WTC11 (cell line): ENCODE measurements around the gene TC2N. TPM values are rescaled to one million over a fixed set of nuclear protein-coding genes. Genes with fewer than 3 reads are reported as not detected.

ENCODE experiments used
- ATAC-seq: fragments of 200-7000 bp; cut with Tn5 transposase; 2 replicates; pipeline ENCODE4 v1.10.0; 2021; ENCODE audit warnings: mild to moderate bottlenecking, moderate library complexity
- CTCF ChIA-PET: fragments of 300-600 bp; sonication (Branson Sonifier 250); formaldehyde crosslinking; loops from one replicate; lab custom pipeline; 2021; ENCODE audit warnings: antibody characterized with exemption; lab: Charles Lee
- POLR2A ChIA-PET: fragments of 350-600 bp; sonication (Branson Sonifier 250); formaldehyde crosslinking; loops from one replicate; lab custom pipeline; 2021; ENCODE audit warnings: antibody characterized with exemption; lab: Charles Lee
- DNase-seq: peaks from one replicate; pipeline ENCODE4 v3.0.0; 2021; ENCODE audit warnings: low spot score
- H3K27ac Mint-ChIP-seq: 2 replicates; pipeline ENCODE4 v1.8.0; 2021; ENCODE audit warnings: mixed read lengths
- H3K27me3 Mint-ChIP-seq: 2 replicates; pipeline ENCODE4 v1.8.0; 2021; ENCODE audit warnings: low read depth, mild to moderate bottlenecking, moderate library complexity, mixed read lengths
- H3K36me3 Mint-ChIP-seq: 2 replicates; pipeline ENCODE4 v1.8.0; 2021; ENCODE audit warnings: mixed read lengths
- H3K4me1 Mint-ChIP-seq: 2 replicates; pipeline ENCODE4 v1.8.0; 2022; ENCODE audit warnings: mixed read lengths
- H3K4me3 Mint-ChIP-seq: 2 replicates; pipeline ENCODE4 v1.8.0; 2021; ENCODE audit warnings: mild to moderate bottlenecking, moderate library complexity, mixed read lengths
- H3K9me3 Mint-ChIP-seq: 2 replicates; pipeline ENCODE4 v1.8.0; 2021; ENCODE audit warnings: mixed read lengths
- ATF1 ChIP-seq: sonication (generic); formaldehyde crosslinking; IDR thresholded peaks from 2 replicates; pipeline ENCODE4 v1.8.1; 2023; ENCODE audit warnings: mild to moderate bottlenecking, moderate library complexity, missing genetic modification reagents
- ELF4 ChIP-seq: sonication (generic); formaldehyde crosslinking; IDR thresholded peaks from 2 replicates; pipeline ENCODE4 v1.8.1; 2022; ENCODE audit warnings: low read depth, mild to moderate bottlenecking, moderate library complexity, missing genetic modification reagents
- FOXP1 ChIP-seq: sonication (generic); formaldehyde crosslinking; IDR thresholded peaks from 2 replicates; pipeline ENCODE4 v1.8.0; 2022; ENCODE audit warnings: missing genetic modification reagents, mild to moderate bottlenecking, moderate library complexity, borderline replicate concordance
- JAZF1 ChIP-seq: fragments of 250-450 bp; sonication (Bioruptor Pico); IDR thresholded peaks from 2 replicates; pipeline ENCODE4 v1.9.0; 2021; ENCODE audit warnings: moderate library complexity, mild to moderate bottlenecking, inconsistent platforms
- MXD4 ChIP-seq: fragments of 250-450 bp; sonication (Bioruptor Pico); IDR thresholded peaks from 2 replicates; pipeline ENCODE4 v1.8.0; 2021; ENCODE audit warnings: mild to moderate bottlenecking, moderate library complexity, borderline replicate concordance
- MYBL2 ChIP-seq: sonication (generic); formaldehyde crosslinking; IDR thresholded peaks from 2 replicates; pipeline ENCODE4 v1.8.1; 2023; ENCODE audit warnings: mild to moderate bottlenecking, moderate library complexity, missing genetic modification reagents
- OVOL2 ChIP-seq: fragments of 250-450 bp; sonication (Bioruptor Pico); IDR thresholded peaks from 2 replicates; pipeline ENCODE4 v1.9.0; 2021; ENCODE audit warnings: mild to moderate bottlenecking, borderline replicate concordance
- RORB ChIP-seq: fragments of 250-450 bp; sonication (Bioruptor Pico); IDR thresholded peaks from 2 replicates; pipeline ENCODE4 v1.9.0; 2021; ENCODE audit warnings: mild to moderate bottlenecking
- SOX15 ChIP-seq: fragments of 250-450 bp; sonication (Bioruptor Pico); IDR thresholded peaks from 2 replicates; pipeline ENCODE4 v1.9.0; 2021; ENCODE audit warnings: mild to moderate bottlenecking
- ZBTB21 ChIP-seq: sonication (generic); formaldehyde crosslinking; IDR thresholded peaks from 2 replicates; pipeline ENCODE4 v1.8.1; 2023; ENCODE audit warnings: mild to moderate bottlenecking, missing genetic modification reagents, borderline replicate concordance
- ZNF138 ChIP-seq: sonication (generic); formaldehyde crosslinking; conservative IDR thresholded peaks from 2 replicates; pipeline ENCODE4 v1.8.1; 2022; ENCODE audit warnings: mild to moderate bottlenecking, moderate library complexity, missing genetic modification reagents
- total RNA-seq: library from RNA; stranded (reverse); gene quantifications from 3 replicates; pipeline ENCODE4 v1.2.3, GENCODE V29; 2021
- TF ChIP-seq, protein P1 (sequence below): sonication (generic); formaldehyde crosslinking; IDR thresholded peaks from 2 replicates; pipeline ENCODE4 v1.8.0; 2022; ENCODE audit warnings: mild to moderate bottlenecking, missing genetic modification reagents
- TF ChIP-seq, protein P2 (sequence below): sonication (generic); formaldehyde crosslinking; IDR thresholded peaks from 2 replicates; pipeline ENCODE4 v1.8.1; 2023; ENCODE audit warnings: mild to moderate bottlenecking, missing genetic modification reagents
- TF ChIP-seq, protein P3 (sequence below): fragments of 200-600 bp; IDR thresholded peaks from 2 replicates; pipeline ENCODE4 v1.8.0; 2022; ENCODE audit warnings: antibody characterized with exemption
- TF ChIP-seq, protein P4 (sequence below): sonication (generic); formaldehyde crosslinking; conservative IDR thresholded peaks from 2 replicates; pipeline ENCODE4 v1.8.1; 2023; ENCODE audit warnings: mild to moderate bottlenecking, low read depth, missing genetic modification reagents, moderate library complexity
- TF ChIP-seq, protein P5 (sequence below): fragments of 250-450 bp; sonication (Bioruptor Pico); IDR thresholded peaks from 2 replicates; pipeline ENCODE4 v1.9.0; 2021; ENCODE audit warnings: mild to moderate bottlenecking
- TF ChIP-seq, protein P6 (sequence below): sonication (generic); formaldehyde crosslinking; IDR thresholded peaks from 2 replicates; pipeline ENCODE4 v1.8.1; 2023; ENCODE audit warnings: mild to moderate bottlenecking, missing genetic modification reagents, moderate library complexity
- TF ChIP-seq, protein P7 (sequence below): sonication (generic); formaldehyde crosslinking; IDR thresholded peaks from 2 replicates; pipeline ENCODE4 v1.8.0; 2022; ENCODE audit warnings: mild to moderate bottlenecking, missing genetic modification reagents

Gene TC2N
- total RNA-seq, 1 experiment from 2014 or later: 33.0 TPM

DNA sequence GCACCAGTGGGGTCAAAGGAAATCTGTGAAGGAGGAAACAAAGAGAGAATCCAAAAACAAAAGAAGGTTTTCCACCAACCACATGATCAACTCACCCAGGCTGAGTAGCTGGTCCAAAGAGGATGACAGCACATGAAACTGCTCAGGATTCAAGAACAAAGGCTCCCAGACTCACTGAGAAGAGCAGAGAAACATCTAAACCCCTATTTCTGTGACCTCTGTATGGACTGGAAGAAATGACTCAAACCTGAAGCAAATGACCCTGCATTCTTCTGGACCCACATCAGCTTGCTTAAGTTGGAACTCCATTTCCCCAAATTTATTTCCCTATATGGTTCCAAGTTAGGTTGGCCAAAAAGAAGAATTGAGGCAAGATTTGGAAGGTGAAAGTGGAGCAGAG, 26.3 kb downstream of the TC2N start:
- POLR2A ChIA-PET: no interaction called here
- no peak for DNase-seq
- Mint-ChIP-seq H3K36me3 (no peaks in the 10 kb centered on the region), H3K4me3 (no peak overlapping the region), H3K9me3 (no peaks in the 10 kb centered on the region), H3K27me3 (peaks cover 4% of the 10 kb centered on the region; the same call in 1 of the 2 replicates), H3K27ac (no peak overlapping the region), H3K4me1 (0 out of 2 replicates have a peak, but pooled peaks cover 3% of the 10 kb centered on the region)
- ATAC-seq: no peak
- TF ChIP-seq ATF1 (CRISPR knock-in tag) (no peak), OVOL2 (CRISPR knock-in tag) (no peak), MYBL2 (no peak), ELF4 (no peak), JAZF1 (CRISPR knock-in tag) (no peak), ZNF138 (CRISPR knock-in tag) (no peak), ZBTB21 (CRISPR knock-in tag) (no peak), RORB (no peak), FOXP1 (CRISPR knock-in tag) (no peak)
- TF ChIP-seq, protein P1, sequence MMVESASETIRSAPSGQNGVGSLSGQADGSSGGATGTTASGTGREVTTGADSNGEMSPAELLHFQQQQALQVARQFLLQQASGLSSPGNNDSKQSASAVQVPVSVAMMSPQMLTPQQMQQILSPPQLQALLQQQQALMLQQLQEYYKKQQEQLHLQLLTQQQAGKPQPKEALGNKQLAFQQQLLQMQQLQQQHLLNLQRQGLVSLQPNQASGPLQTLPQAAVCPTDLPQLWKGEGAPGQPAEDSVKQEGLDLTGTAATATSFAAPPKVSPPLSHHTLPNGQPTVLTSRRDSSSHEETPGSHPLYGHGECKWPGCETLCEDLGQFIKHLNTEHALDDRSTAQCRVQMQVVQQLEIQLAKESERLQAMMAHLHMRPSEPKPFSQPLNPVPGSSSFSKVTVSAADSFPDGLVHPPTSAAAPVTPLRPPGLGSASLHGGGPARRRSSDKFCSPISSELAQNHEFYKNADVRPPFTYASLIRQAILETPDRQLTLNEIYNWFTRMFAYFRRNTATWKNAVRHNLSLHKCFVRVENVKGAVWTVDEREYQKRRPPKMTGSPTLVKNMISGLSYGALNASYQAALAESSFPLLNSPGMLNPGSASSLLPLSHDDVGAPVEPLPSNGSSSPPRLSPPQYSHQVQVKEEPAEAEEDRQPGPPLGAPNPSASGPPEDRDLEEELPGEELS (CRISPR knock-in tag): no peak
- TF ChIP-seq, protein P2, sequence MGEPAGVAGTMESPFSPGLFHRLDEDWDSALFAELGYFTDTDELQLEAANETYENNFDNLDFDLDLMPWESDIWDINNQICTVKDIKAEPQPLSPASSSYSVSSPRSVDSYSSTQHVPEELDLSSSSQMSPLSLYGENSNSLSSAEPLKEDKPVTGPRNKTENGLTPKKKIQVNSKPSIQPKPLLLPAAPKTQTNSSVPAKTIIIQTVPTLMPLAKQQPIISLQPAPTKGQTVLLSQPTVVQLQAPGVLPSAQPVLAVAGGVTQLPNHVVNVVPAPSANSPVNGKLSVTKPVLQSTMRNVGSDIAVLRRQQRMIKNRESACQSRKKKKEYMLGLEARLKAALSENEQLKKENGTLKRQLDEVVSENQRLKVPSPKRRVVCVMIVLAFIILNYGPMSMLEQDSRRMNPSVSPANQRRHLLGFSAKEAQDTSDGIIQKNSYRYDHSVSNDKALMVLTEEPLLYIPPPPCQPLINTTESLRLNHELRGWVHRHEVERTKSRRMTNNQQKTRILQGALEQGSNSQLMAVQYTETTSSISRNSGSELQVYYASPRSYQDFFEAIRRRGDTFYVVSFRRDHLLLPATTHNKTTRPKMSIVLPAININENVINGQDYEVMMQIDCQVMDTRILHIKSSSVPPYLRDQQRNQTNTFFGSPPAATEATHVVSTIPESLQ (CRISPR knock-in tag): no peak
- TF ChIP-seq, protein P3, sequence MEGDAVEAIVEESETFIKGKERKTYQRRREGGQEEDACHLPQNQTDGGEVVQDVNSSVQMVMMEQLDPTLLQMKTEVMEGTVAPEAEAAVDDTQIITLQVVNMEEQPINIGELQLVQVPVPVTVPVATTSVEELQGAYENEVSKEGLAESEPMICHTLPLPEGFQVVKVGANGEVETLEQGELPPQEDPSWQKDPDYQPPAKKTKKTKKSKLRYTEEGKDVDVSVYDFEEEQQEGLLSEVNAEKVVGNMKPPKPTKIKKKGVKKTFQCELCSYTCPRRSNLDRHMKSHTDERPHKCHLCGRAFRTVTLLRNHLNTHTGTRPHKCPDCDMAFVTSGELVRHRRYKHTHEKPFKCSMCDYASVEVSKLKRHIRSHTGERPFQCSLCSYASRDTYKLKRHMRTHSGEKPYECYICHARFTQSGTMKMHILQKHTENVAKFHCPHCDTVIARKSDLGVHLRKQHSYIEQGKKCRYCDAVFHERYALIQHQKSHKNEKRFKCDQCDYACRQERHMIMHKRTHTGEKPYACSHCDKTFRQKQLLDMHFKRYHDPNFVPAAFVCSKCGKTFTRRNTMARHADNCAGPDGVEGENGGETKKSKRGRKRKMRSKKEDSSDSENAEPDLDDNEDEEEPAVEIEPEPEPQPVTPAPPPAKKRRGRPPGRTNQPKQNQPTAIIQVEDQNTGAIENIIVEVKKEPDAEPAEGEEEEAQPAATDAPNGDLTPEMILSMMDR: no peak
- TF ChIP-seq, protein P4, sequence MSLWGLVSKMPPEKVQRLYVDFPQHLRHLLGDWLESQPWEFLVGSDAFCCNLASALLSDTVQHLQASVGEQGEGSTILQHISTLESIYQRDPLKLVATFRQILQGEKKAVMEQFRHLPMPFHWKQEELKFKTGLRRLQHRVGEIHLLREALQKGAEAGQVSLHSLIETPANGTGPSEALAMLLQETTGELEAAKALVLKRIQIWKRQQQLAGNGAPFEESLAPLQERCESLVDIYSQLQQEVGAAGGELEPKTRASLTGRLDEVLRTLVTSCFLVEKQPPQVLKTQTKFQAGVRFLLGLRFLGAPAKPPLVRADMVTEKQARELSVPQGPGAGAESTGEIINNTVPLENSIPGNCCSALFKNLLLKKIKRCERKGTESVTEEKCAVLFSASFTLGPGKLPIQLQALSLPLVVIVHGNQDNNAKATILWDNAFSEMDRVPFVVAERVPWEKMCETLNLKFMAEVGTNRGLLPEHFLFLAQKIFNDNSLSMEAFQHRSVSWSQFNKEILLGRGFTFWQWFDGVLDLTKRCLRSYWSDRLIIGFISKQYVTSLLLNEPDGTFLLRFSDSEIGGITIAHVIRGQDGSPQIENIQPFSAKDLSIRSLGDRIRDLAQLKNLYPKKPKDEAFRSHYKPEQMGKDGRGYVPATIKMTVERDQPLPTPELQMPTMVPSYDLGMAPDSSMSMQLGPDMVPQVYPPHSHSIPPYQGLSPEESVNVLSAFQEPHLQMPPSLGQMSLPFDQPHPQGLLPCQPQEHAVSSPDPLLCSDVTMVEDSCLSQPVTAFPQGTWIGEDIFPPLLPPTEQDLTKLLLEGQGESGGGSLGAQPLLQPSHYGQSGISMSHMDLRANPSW (CRISPR knock-in tag): no peak
- TF ChIP-seq, protein P5, sequence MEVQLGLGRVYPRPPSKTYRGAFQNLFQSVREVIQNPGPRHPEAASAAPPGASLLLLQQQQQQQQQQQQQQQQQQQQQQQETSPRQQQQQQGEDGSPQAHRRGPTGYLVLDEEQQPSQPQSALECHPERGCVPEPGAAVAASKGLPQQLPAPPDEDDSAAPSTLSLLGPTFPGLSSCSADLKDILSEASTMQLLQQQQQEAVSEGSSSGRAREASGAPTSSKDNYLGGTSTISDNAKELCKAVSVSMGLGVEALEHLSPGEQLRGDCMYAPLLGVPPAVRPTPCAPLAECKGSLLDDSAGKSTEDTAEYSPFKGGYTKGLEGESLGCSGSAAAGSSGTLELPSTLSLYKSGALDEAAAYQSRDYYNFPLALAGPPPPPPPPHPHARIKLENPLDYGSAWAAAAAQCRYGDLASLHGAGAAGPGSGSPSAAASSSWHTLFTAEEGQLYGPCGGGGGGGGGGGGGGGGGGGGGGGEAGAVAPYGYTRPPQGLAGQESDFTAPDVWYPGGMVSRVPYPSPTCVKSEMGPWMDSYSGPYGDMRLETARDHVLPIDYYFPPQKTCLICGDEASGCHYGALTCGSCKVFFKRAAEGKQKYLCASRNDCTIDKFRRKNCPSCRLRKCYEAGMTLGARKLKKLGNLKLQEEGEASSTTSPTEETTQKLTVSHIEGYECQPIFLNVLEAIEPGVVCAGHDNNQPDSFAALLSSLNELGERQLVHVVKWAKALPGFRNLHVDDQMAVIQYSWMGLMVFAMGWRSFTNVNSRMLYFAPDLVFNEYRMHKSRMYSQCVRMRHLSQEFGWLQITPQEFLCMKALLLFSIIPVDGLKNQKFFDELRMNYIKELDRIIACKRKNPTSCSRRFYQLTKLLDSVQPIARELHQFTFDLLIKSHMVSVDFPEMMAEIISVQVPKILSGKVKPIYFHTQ (CRISPR knock-in tag): no peak
- CTCF ChIA-PET: no interaction called here

DNA sequence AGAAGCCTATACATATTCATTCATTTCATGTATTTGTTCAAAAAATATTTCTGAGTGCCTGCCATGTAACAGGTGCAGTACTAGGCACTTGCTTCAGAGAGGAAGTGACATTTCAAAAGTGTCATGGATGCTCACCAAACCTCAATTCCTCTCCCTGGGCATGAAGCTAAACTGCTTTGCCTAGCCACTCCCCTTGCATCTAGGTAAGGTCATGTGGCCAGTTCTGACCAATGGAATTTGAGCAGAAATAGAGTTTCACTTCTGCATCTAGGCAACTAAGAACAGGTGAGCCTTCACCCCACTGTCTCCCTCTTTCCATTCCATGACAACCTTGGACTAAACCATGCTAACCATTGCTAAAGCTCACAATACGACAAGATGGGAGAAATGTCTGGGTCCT, 27.6 kb downstream of the TC2N start:
- POLR2A ChIA-PET: no interaction called here
- H3K36me3 Mint-ChIP-seq: no peaks in the 10 kb centered on the region
- DNase-seq: no peak
- peaks cover 4% of the 10 kb centered on the region; the same call in 1 of the 2 replicates for H3K27me3 Mint-ChIP-seq
- TF ChIP-seq MXD4 (CRISPR knock-in tag) (no peak), SOX15 (CRISPR knock-in tag) (no peak)
- TF ChIP-seq, protein P6, sequence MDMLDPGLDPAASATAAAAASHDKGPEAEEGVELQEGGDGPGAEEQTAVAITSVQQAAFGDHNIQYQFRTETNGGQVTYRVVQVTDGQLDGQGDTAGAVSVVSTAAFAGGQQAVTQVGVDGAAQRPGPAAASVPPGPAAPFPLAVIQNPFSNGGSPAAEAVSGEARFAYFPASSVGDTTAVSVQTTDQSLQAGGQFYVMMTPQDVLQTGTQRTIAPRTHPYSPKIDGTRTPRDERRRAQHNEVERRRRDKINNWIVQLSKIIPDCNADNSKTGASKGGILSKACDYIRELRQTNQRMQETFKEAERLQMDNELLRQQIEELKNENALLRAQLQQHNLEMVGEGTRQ (CRISPR knock-in tag): peak; percentile 77
- TF ChIP-seq, protein P7, sequence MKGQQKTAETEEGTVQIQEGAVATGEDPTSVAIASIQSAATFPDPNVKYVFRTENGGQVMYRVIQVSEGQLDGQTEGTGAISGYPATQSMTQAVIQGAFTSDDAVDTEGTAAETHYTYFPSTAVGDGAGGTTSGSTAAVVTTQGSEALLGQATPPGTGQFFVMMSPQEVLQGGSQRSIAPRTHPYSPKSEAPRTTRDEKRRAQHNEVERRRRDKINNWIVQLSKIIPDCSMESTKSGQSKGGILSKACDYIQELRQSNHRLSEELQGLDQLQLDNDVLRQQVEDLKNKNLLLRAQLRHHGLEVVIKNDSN (CRISPR knock-in tag): peak; percentile 52; the same call in 1 of the 2 replicates
- H3K4me1 Mint-ChIP-seq: peaks cover 11% of the 10 kb centered on the region
- ATAC-seq: no peak
- H3K4me3 Mint-ChIP-seq: no peak overlapping the region
- H3K27ac Mint-ChIP-seq: no peak overlapping the region
- CTCF ChIA-PET: no interaction called here
- no peaks in the 10 kb centered on the region for H3K9me3 Mint-ChIP-seq
